Raji (cell line): Measurements from ENCODE around the gene TAF15.

ENCODE experiments used
- POLR2A ChIP-seq: IDR thresholded peaks from 2 replicates; pipeline ENCODE4 v1.6.1; 2011; ENCODE audit warnings: low read depth, low read length, control low read depth; ENCODE audit not compliant: insufficient read depth

Gene TAF15

DNA sequence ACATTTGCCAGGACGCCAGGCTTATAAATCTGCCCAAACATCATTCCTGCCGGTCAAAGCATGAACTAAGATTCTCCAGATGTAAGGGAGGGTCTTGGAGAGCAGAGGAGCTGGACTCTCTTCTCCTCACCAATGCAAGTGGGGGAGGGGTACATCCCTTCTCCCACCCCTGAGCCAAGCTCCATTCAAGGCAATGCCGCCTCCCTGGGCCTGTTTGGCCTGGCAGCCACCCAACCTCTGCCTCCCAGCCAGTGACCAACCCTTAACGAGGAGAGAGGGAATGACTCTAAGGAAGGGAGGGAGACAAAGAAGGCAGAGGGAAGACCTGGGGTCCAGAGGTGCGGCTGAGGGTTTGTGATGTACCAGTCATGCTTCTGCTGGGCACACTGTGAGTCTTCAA is 34.8 kb upstream of the TAF15 start:
- TF ChIP-seq POLR2A, result no peak

DNA sequence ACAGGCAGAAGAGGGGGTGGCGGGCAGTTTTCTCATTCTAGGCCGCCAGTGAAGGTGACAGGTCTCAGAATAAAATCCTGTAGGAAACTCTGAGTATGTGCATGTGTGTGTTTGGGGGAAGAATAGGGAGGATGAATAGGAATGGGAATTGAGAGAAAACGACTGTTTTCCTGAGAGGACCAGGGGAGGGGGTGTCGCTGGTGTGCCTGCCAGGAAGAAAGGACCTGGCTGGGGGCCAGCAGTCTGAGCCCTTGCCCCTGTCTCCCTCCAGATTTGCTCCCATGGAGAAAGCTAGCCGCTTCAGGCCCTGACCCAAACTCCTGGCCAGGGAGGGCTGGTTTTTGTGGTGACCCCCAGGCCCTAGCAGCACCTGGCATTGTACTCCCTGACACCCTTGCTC is 34.2 kb upstream of the TAF15 start:
- TF ChIP-seq POLR2A, result no peak

DNA sequence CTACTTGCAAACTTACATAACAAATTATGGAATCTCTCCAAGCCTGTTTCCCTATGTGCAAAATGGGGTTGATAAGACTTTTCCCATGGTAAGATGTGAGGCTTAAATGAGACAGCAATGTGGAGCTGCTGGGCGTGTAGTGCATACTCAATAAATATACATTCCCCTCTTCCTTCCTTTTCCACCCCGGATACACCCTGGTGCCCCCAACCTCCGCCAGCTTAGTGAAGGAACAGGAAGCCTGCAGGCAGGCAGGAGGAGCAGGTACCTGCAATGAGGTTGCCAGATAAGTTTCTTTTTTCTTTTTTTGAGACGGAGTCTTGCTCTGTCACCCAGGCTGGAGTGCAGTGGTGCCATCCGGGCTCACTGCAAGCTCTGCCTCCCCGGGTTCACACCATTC is 33.7 kb upstream of the TAF15 start:
- TF ChIP-seq POLR2A, result no peak

DNA sequence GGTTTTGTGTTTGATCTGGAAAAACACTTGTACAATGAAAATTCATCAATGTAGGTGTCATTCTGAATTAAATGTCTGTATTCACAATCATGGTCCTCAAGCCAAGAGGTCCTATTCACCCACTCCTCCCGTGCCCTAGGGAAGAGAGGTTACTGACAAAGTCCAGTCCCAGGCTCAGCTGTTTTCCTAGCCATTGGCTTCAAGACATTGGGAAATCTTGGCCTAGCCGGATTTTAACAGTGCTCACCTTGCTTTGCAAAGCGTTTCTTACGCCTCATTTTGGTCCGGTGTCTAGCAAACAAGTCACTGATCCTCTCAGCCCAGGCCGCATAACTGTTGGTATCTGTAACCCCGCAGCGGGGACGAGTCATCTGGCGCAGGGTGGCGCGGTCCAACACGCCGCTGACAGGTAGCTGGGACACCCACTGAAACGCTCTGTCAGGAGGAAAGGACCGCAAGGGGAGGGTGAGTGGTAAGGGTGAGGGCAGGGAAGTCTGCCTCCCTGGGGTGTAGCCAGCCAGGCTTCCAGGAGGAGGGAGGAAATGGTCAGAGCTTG is 30.6 kb upstream of the TAF15 start:
- no peak for TF ChIP-seq POLR2A

DNA sequence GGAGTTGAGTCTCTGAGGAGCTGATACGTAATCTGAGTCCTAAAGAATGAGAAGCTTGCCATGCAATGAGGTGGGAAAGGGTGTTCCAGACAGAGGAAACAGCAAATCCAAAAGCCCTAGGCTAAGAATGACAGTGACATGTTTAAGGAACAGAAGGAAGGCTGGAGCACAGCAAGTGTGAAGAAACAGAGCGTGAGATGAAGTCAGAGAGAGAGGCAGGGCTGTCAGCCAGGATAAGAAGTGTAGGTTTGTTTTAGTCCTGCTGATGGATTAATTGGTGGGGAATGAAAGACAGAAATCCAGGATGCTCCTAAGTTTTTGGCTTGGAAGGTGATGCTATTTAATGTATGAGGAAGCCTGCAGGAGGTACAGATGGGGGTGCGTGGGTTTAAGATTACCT is 28.3 kb upstream of the TAF15 start:
- no peak for TF ChIP-seq POLR2A

DNA sequence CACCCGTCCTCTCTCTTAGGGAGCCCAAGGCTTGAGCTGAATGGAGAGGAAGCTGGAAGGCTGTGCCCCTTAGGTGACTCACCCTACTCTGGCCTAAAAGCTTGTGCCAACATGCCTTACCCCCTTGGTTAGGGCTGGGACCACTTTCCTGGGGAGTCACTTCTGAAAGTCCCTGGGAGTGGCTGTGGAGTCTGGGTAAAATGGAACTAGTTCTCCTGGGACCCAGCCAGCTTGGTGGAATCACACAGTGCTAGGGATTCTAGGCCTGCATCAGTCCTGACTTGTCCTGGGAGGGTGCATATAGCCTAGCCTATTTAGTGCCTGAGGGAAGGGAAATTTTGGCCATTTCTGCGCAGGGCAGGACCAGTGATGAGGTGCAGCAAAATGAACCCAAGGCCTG is 24.4 kb upstream of the TAF15 start:
- TF ChIP-seq POLR2A, result no peak

DNA sequence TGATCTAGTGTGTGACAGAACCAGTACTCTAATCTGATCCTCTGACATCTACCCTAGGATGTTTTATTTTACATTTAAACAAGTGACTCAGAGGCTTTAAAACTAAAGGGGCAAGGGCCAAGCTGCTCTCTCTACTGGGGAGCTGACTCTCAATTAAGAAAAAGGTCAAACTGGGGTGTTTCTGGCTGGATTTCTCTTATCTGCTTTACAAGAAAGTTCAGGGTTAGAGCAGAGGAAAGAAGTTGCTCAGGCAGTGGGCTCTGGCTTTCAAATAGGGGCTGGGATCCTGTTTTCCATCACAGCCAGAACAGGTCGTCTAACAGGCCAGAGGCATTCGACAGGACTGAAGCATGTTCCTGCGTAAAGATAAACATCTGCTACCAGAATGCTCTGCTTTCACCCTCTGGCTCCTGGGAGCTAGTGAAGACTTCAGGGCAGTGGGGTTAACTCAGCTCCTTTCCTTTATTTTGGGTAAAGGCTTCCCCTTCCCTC is 22.3 kb upstream of the TAF15 start:
- no peak for TF ChIP-seq POLR2A

DNA sequence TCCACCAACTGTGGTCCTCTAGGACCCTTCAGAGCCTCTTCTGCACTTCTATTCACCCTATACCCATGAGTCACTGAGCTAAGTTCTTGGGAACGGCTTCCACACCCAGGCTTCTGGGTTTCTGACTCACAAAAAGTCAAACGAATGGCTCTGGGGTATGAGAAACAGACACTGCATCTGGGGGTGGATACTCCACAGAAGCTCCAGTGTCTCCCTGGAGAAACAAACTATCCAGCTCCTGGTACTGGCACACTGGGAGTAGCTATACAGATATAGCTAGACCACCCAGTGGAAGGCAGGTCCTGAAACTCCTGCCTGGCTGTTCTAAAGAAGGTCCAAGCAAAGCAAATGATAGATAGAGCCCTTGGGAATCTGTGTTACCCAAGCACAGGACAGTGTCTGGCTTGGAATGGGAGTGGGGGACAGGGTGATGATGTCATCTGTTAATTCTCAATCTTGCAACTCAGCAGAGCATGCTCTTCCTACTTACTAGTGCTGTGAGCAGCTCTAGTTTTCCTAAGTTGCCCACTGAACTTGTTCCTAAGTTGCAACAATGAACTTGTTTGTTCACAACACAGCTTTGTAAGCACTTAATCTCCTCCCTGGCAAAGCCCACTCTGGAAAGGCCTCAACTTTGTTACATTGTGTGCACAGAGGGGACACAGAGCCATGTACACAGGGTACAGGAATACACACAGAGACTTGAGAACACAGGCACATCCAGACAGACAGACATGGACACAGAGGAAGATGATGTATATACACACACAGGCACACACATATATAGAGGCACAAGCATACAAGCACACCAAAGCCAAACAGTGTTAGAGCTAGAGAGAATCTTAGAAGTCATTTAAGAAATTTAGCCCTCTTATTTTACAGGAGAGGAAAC is 20.6 kb upstream of the TAF15 start:
- no peak for TF ChIP-seq POLR2A

DNA sequence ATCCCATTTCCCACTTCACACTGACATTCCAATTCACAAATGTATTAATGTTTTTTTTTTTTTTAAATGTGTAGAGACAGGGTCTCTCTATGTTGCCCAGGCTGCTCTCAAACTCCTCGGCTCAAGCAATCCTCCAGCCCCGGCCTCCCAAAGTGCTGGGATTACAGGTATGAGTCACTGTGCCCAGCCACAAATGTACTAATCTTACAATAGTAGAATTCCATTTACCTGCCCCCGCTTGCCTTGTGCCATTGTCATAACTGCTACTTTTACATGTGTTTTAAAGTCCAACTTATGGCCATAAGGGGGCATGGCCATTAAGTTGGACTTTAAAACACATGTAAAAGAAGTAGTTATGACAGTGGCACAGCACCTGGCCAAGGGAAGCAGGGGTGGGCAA is 18.4 kb upstream of the TAF15 start:
- TF ChIP-seq POLR2A, result no peak

DNA sequence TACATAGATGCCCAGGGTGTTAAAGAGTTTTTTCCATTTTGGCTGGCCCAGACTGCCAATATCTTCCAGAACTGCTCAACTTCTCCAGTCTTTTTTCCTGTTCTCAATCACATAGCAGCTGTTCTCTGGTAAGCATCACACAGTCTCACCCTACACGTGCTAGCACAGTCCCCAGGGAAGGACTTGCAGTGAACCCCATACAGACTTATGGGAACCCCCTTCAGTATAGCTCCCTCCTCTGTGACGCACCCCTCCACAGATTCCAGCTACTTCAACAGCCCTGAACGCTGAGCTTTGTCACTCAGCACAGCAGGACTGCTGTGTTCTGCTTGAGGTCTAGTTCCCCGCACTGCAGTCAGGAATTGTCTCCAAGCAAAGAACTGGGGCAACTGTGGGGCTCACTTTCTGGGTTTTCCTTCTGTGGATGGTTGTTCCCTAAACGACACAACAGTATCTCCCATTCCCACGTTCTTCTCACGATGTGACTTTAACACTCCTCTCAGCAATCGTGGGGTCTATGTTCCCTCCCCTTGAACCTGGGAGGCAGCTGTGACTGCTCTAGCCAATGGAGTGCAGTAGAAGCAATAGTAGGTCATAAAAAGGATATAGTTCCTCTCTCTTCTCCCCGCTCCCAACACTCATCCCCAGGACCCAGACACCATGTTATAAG is 17.5 kb upstream of the TAF15 start:
- no peak for TF ChIP-seq POLR2A

DNA sequence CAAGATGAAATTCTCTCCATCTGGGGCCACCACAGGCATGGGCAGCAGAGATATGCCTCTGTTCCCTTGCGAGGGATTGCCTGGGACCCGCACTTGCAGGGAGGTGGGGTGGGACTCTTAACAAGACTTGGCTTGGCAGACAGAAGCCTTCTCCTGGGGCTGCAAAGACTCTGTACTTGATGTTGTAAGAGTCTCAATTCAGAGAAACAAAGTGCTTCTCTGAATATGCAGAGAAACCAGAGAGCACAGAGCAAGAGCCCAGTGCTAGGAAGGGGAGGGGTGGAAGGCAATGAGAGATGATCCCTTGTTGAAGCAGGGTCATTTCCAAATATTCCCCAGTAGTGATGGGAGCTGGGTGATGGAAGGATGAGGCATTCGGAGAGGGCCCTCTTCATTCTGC is 16.0 kb upstream of the TAF15 start:
- no peak for TF ChIP-seq POLR2A

DNA sequence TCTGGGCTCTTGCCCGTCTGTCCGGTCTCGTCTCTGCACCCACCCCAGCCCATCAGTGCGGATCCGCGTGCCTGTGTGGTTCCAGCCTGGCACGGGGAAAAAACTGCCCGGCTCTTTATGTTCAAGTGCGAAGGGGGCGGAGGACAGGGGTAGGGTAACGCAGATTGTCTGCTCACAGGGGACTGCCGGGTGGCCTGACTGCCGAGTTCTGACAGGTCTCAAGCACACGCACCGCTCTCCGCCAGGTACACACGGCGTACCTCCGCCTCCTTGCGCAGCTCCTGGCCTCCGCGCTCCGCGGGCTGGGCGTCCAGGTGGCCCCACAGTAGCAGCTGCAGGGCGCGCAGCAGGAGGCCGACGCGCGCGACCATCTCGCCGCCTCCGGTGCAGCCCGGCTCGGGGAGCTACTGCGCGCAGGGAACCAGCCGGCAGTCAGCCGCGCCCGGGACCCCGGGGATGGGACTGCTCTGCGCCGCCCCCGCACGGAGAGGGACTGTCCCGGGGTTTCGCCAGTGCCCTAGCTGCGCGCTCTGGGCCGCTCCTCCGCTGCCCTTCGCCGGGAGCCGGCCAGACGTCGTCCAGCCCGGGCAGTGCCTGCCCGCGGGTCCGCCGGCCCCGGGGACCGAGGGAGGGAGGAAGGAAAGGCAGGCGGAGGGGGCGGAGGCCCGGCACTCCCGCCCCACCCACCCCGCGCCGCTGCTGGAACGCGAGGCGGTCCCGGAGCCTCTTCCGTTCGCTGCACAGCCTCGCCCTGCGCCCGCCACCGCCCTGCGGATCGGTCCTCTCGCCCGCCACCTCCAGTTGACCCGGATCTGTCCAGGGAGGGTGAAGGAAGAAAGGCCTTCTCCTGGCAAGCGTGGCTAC is 14.0 kb upstream of the TAF15 start, which contains the start of gene MMP28:
Gene MMP28 (minus strand): TSS at position 635 of the 864 bp plus-strand sequence. CDS start 264 bp downstream, at position 371.
- no peak for TF ChIP-seq POLR2A

DNA sequence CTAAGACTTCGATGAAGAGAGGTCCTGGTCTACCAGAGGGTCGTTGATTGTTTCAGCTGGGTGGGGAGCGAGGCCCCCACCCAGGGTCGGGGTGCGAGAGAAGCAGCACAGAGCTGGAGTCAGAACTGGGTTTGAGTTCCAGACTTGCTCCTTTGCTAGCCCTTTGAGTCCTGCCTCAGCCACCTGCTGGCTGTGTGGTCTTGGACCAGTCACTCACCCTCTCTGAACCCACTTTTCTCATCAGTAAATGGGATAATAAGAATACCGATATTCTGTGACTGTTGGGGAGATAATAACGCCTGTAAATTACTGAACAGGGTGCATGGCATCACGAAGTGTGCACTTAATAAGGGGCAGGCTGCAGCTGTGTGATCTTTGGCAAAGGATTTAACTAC is 13.4 kb upstream of the TAF15 start:
- TF ChIP-seq POLR2A, result no peak

DNA sequence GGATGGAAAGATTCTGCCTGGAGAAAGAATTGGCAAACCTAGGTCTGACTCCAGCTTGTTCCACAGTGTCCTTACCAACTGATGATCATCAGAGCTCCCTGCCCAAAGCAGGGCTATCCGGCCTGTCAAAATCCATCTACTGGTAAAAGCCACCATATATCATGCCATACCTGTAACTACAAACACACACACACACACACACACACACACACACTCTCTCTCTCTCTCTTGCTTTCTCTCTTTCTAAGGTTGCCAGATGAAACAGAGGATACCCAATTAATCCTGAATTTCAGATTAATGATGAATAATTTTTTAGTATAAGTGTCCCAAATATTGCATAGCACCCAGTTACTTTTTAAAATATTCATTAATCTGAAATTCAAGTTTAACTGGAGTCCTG is 12.3 kb upstream of the TAF15 start:
- no peak for TF ChIP-seq POLR2A

DNA sequence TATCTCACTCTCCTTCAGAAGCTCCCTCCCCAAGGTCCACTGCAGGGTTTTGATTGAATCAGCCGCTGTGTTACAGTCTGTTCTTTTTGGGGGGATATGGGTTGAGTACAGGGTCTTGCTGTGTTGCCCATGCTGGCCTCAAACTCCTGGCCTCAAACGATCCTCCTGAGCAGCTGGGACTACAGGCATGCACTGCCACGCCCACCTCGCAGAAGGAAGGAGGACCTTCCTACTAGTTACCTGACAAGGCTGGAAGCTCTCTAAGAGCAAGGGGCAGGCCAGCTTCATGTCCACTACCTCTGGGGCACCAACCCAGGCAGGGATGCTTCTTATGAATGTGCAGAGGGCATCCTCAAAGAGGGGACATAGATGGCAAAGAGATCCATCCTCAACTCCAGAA is 11.9 kb upstream of the TAF15 start:
- no peak for TF ChIP-seq POLR2A
